Neuronal stem cell (in vitro differentiated cells): ENCODE data around the gene CCDC180.

Experiments
- DNase-seq: peaks from one replicate; pipeline ENCODE4 v3.0.0-alpha.2; 2013; ENCODE audit warnings: low spot score
- H2AFZ ChIP-seq: one replicate; pipeline ENCODE4 v1.6.1; 2013; ENCODE audit warnings: mild to moderate bottlenecking, low read length, inconsistent platforms
- H2AK5ac ChIP-seq: 2 replicates; pipeline ENCODE4 v1.6.1; 2013; ENCODE audit warnings: low read depth, mild to moderate bottlenecking, inconsistent platforms, low read length, moderate library complexity, mixed read lengths
- H2BK120ac ChIP-seq: 2 replicates; pipeline ENCODE4 v1.6.1; 2013; ENCODE audit warnings: low read depth, mild to moderate bottlenecking, inconsistent platforms, low read length, moderate library complexity, mixed read lengths
- H2BK12ac ChIP-seq: one replicate; pipeline ENCODE4 v1.6.1; 2013; ENCODE audit warnings: low read length, inconsistent platforms
- H2BK15ac ChIP-seq: 2 replicates; pipeline ENCODE4 v1.6.1; 2013; ENCODE audit warnings: mild to moderate bottlenecking, low read length, inconsistent platforms, mixed read lengths
- H2BK5ac ChIP-seq: one replicate; pipeline ENCODE4 v1.6.1; 2013; ENCODE audit warnings: inconsistent platforms, mild to moderate bottlenecking, low read length, moderate library complexity
- H3K14ac ChIP-seq: one replicate; pipeline ENCODE4 v1.6.1; 2013; ENCODE audit warnings: low read length, inconsistent platforms
- H3K18ac ChIP-seq: 2 replicates; pipeline ENCODE4 v1.6.1; 2013; ENCODE audit warnings: low read length, inconsistent platforms
- H3K23ac ChIP-seq: 2 replicates; pipeline ENCODE4 v1.6.1; 2013; ENCODE audit warnings: low read depth, mild to moderate bottlenecking, mixed read lengths, low read length, inconsistent platforms; ENCODE audit not compliant: poor library complexity
- H3K27ac ChIP-seq: replicated peaks from 3 replicates; pipeline ENCODE4 v1.5.1; 2013; ENCODE audit warnings: low read length, inconsistent platforms
- H3K27me3 ChIP-seq, 3 experiments: 2 replicates each; pipeline ENCODE4 v1.6.1; 2013; ENCODE audit warnings: low read length in 3 of 3, mild to moderate bottlenecking in 2 of 3, inconsistent platforms in 1 of 3, low read depth in 1 of 3, mixed read lengths in 1 of 3, moderate library complexity in 1 of 3; ENCODE audit not compliant: control insufficient read depth in 3 of 3, insufficient read depth in 3 of 3
- H3K36me3 ChIP-seq, 2 donors: replicated peaks in 1 of 2; 2 replicates each; pipeline ENCODE4 v1.6.1; 2013; ENCODE audit warnings: low read length in 2 of 2; ENCODE audit not compliant: control insufficient read depth in 2 of 2, insufficient read depth in 2 of 2
- H3K4ac ChIP-seq: 2 replicates; pipeline ENCODE4 v1.6.1; 2013; ENCODE audit warnings: inconsistent platforms, mild to moderate bottlenecking, low read length, moderate library complexity
- H3K4me1 ChIP-seq, 2 donors: 1 replicate in 1 of 2; 2 replicates in 1 of 2; pipeline ENCODE4 v1.6.1; 2013; ENCODE audit warnings: low read length in 2 of 2, low read depth in 1 of 2; ENCODE audit not compliant: control insufficient read depth in 2 of 2, insufficient read depth in 1 of 2
- H3K4me2 ChIP-seq: one replicate; pipeline ENCODE4 v1.6.1; 2013; ENCODE audit warnings: mild to moderate bottlenecking, low read length, inconsistent platforms; ENCODE audit not compliant: insufficient read depth, poor library complexity, severe bottlenecking
- H3K4me3 ChIP-seq, 2 donors: 2 replicates each; pipeline ENCODE4 v1.5.1; 2013; ENCODE audit warnings: low read length in 2 of 2, mild to moderate bottlenecking in 2 of 2, inconsistent platforms in 1 of 2, moderate library complexity in 1 of 2
- H3K79me1 ChIP-seq: one replicate; pipeline ENCODE4 v1.6.1; 2013; ENCODE audit warnings: low read depth, mild to moderate bottlenecking, inconsistent platforms, low read length, moderate library complexity
- H3K9ac ChIP-seq: one replicate; pipeline ENCODE4 v1.6.1; 2013; ENCODE audit warnings: mild to moderate bottlenecking, low read depth, low read length, inconsistent platforms; ENCODE audit not compliant: poor library complexity
- H3K9me3 ChIP-seq, 2 donors: replicated peaks in 1 of 2; 2 replicates each; pipeline versions ENCODE3 to v1.6.1; 2013; ENCODE audit warnings: low read length in 2 of 2, mild to moderate bottlenecking in 2 of 2, inconsistent platforms in 1 of 2, low read depth in 1 of 2, mixed read lengths in 1 of 2, moderate library complexity in 1 of 2; ENCODE audit not compliant: control insufficient read depth in 2 of 2, insufficient read depth in 1 of 2
- H4K8ac ChIP-seq: one replicate; pipeline ENCODE4 v1.6.1; 2013; ENCODE audit warnings: low read depth, mild to moderate bottlenecking, inconsistent platforms, low read length, moderate library complexity
- H4K91ac ChIP-seq: one replicate; pipeline ENCODE4 v1.6.1; 2013; ENCODE audit warnings: low read length, low read depth, mild to moderate bottlenecking, inconsistent platforms; ENCODE audit not compliant: poor library complexity
- WGBS, 2 donors: extraction: QIAGEN DNeasy Blood & Tissue Kit; methylation state at CpG; one replicate each; pipeline ENCODE4 v1.1.7; 2013; ENCODE audit warnings: missing lambda C conversion rate in 2 of 2, mixed read lengths in 1 of 2; ENCODE audit not compliant: insufficient read length in 2 of 2, insufficient replicate concordance in 1 of 2; ENCODE audit errors: extremely low coverage in 2 of 2; 5-methylcytosine and 5-hydroxymethylcytosine counted together

CCDC180 gene

GRCh38 chr9:97297889-97298288, 9.6 kb upstream of the CCDC180 start:
- DNase-seq = no peak
- WGBS, 2 donors = no CpG with 5 or more reads among the region's 2 CpGs
- no peak overlapping the region for H2BK5ac ChIP-seq

DNA sequence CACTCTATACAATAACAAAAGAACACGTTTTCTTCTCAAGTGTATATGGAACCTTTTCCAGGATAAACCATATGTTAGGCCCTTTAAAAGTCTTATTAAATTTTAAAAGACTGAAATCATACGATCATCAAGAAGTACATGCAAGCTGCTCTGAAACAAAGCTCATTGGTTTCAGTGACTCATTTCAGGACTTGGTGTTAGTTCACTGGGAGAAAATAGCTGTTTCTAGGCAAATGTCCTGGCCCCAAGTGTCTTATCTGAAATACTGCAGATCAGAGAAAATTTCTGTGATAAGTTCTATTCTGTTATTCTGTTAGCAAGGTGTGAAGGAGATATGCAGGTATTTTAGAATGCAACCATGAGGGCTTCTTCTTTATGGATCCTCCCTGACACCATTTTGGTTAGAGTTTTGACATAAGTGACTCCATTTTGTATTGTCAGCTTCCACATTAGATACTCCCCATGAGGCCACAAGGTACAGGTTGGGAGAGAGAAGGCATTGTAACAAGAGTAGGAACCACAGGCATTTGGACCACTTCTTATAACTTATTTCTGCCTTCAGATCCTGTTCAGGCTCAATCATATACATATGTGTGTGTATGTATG, 7.5 kb upstream of the CCDC180 start:
- no peak overlapping the region for H3K4ac ChIP-seq
- H3K9me3 ChIP-seq = peaks cover 6% of the 10 kb centered on the region in 2 donors
- peaks cover 1% of the 10 kb centered on the region for H3K79me1 ChIP-seq
- H3K23ac ChIP-seq = no peak overlapping the region
- peaks cover 0 to 2% of the 10 kb centered on the region in 2 donors for H3K36me3 ChIP-seq
- H3K18ac ChIP-seq = no peak overlapping the region
- DNase-seq = no peak
- no CpG with 5 or more reads among the region's 2 CpGs for whole genome bisulfite sequencing, 2 donors
- H2AFZ ChIP-seq = no peak overlapping the region
- no peak overlapping the region for H2BK12ac ChIP-seq
- H3K4me1 ChIP-seq = no peaks in the 10 kb centered on the region
- H4K91ac ChIP-seq = no peak overlapping the region
- H2BK120ac ChIP-seq = no peak overlapping the region
- H2BK5ac ChIP-seq = no peak overlapping the region
- H4K8ac ChIP-seq = no peak overlapping the region
- H3K27ac ChIP-seq = no peak overlapping the region
- H3K4me2 ChIP-seq = no peak overlapping the region
- H3K27me3 ChIP-seq = no peaks in the 10 kb centered on the region
- no peak overlapping the region for H3K9ac ChIP-seq
- no peak overlapping the region for H3K14ac ChIP-seq
- H2BK15ac ChIP-seq = no peak overlapping the region
- H3K4me3 ChIP-seq = no peak overlapping the region
- H2AK5ac ChIP-seq = no peak overlapping the region

More at GRCh38 chr9:97297889-97298288, 9.6 kb upstream of the CCDC180 start:
- H3K9me3 ChIP-seq = peaks cover 6% of the 10 kb centered on the region in 2 donors
- no peak overlapping the region for H3K27ac ChIP-seq
- no peak overlapping the region for H3K9ac ChIP-seq
- H3K4me1 ChIP-seq = peaks cover 7 to 11% of the 10 kb centered on the region in 2 donors
- H2BK15ac ChIP-seq = no peak overlapping the region
- H4K8ac ChIP-seq = no peak overlapping the region
- no peak overlapping the region for H3K4me2 ChIP-seq
- no peak overlapping the region for H3K18ac ChIP-seq
- no peak overlapping the region for H2AFZ ChIP-seq
- no peak overlapping the region for H2BK12ac ChIP-seq
- no peak overlapping the region for H2AK5ac ChIP-seq
- no peaks in the 10 kb centered on the region for H3K27me3 ChIP-seq
- peaks cover 0 to 3% of the 10 kb centered on the region in 2 donors for H3K36me3 ChIP-seq
- no peak overlapping the region for H2BK120ac ChIP-seq
- H3K23ac ChIP-seq = no peak overlapping the region
- no peak overlapping the region for H3K4ac ChIP-seq
- no peak overlapping the region for H4K91ac ChIP-seq
- no peak overlapping the region for H3K4me3 ChIP-seq
- H3K79me1 ChIP-seq = peaks cover 1% of the 10 kb centered on the region
- no peak overlapping the region for H3K14ac ChIP-seq

DNA sequence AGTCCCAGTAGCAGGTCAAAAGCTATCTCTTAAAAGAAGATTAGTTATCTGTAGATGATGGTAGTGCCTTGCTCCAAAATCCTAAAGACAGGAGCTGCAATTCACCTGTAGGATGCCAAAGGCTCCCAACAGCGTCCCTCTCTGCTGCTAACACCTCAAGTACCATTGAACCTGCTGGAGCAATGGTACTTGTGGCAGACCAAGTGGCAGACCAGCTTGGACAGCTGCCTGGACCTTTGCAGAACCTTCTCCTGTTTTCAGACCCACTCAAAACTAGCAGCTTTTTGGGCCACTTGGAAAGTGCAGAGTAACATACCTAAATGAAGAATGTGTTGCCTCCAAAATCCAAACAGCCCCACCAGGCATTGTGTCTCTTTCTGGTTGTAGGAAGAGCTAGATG, 6.9 kb upstream of the CCDC180 start:
- H2AK5ac ChIP-seq = no peak overlapping the region
- no peak overlapping the region for H2BK5ac ChIP-seq
- H3K4me1 ChIP-seq = no peaks in the 10 kb centered on the region
- no peak overlapping the region for H2AFZ ChIP-seq
- no peak overlapping the region for H3K23ac ChIP-seq
- H2BK120ac ChIP-seq = no peak overlapping the region
- H3K4me3 ChIP-seq = no peak overlapping the region
- no peak overlapping the region for H3K27ac ChIP-seq
- H2BK15ac ChIP-seq = no peak overlapping the region
- no peak overlapping the region for H3K14ac ChIP-seq
- no peak overlapping the region for H4K91ac ChIP-seq
- H3K36me3 ChIP-seq = no peaks in the 10 kb centered on the region
- no peak overlapping the region for H3K9ac ChIP-seq
- no peak overlapping the region for H3K4ac ChIP-seq
- H3K4me2 ChIP-seq = no peak overlapping the region
- no peaks in the 10 kb centered on the region for H3K79me1 ChIP-seq
- no peak overlapping the region for H2BK12ac ChIP-seq
- H3K9me3 ChIP-seq = peaks cover 6% of the 10 kb centered on the region in 2 donors
- no peaks in the 10 kb centered on the region for H3K27me3 ChIP-seq
- WGBS, 2 donors = no CpG with 5 or more reads among the region's 1 CpG
- H3K18ac ChIP-seq = no peak overlapping the region
- H4K8ac ChIP-seq = no peak overlapping the region
- DNase-seq = no peak

- Histone ChIP-seq H2BK5ac (no peak overlapping the region), H3K4me1 (peaks cover 0 to 4% of the 10 kb centered on the region in 2 donors), H2BK120ac (no peak overlapping the region), H2BK15ac (no peak overlapping the region), H3K79me1 (no peaks in the 10 kb centered on the region), H3K4ac (no peak overlapping the region), H3K14ac (no peak overlapping the region), H3K23ac (no peak overlapping the region), H3K4me3 (no peak overlapping the region), H3K9ac (no peak overlapping the region), H3K36me3 (no peaks in the 10 kb centered on the region), H4K8ac (no peak overlapping the region), H2AK5ac (no peak overlapping the region), H3K27ac (no peak overlapping the region), H3K4me2 (no peak overlapping the region), H3K9me3 (peaks cover 6% of the 10 kb centered on the region in 2 donors), H3K18ac (no peak overlapping the region), H4K91ac (no peak overlapping the region), H2BK12ac (no peak overlapping the region), H3K27me3 (no peaks in the 10 kb centered on the region), H2AFZ (no peak overlapping the region)
- WGBS, 2 donors = no CpG with 5 or more reads among the region's 3 CpGs
- no peak for DNase-seq
Measured at GRCh38 chr9:97301974-97302373, 5.5 kb upstream of the CCDC180 start.
